ENCODE results near the gene SLC8A1. TPM values are rescaled to one million over a fixed set of nuclear protein-coding genes. Genes with fewer than 3 reads are reported as not detected.

The SLC8A1 gene
- total and polyA plus RNA-seq, 7 donors, result 0.20 to 4.9 (median 2.3) TPM

GRCh38 chr2:40128796-40129195 is 323.1 kb downstream of the SLC8A1 start:
- no peaks in the 10 kb centered on the region for H3K4me1 ChIP-seq
- intact Hi-C loops (cut with DNase I), result no loop called here

DNA sequence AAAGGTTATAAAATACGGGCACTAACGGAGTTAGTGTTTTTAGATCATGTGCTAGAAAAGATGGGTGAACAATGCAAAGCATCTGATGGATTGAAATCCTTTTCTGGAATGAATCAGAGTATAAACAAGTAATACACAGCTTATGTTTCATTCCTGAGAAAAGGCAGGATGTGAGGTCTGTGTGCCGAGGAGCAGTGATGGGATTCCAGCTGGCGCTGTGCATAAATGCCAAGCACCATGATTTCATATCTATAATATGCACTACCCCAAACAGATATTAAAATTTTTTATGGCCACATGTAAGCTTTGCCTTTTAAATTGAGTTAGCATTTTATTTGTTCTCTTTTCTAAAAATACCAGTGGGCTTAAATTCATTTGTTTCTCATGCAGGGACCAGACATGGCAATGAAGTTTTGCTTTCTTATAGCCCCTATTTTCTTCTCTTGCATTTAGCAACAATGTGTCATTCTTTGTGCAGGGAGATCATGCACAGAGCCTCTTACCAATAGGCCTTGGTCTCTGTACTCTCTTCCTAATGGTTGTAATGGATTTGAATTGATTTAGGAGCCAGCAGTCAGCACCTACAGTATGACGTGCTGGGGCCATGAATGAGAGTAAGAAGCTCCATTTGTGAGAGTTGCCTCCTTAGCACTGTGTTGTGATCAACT is 323.9 kb downstream of the SLC8A1 start:
- TF ChIP-seq CTCF (IDR thresholded peaks at IDR 0.05), result no peak
- Histone ChIP-seq H3K9me3 (no peaks in the 10 kb centered on the region), H3K4me3 (no peak overlapping the region), H3K36me3 (ENCODE audit: insufficient read depth in 1 of 2, low read depth in 1 of 2) (no peaks in the 10 kb centered on the region), H3K27me3 (ENCODE audit: insufficient read depth in 3 of 3, low read length in 2 of 3) (no peaks in the 10 kb centered on the region), H3K27ac (no peak overlapping the region), H3K4me1 (no peaks in the 10 kb centered on the region)
- intact Hi-C loops (cut with DNase I), result no loop called here
- no peak for ATAC-seq
- 50 to 60% (median 53%) methylated on average over 5 of the region's 5 CpGs for WGBS, 3 donors
- no peak for DNase-seq

More at GRCh38 chr2:40128796-40129195, 323.1 kb downstream of the SLC8A1 start:
- TF ChIP-seq CTCF (IDR thresholded peaks at IDR 0.05), result no peak
- no peak for ATAC-seq
- no peak overlapping the region for H3K27ac ChIP-seq
- no peak for DNase-seq
- H3K9me3 ChIP-seq, result no peaks in the 10 kb centered on the region
- no peaks in the 10 kb centered on the region for H3K27me3 ChIP-seq (ENCODE audit: insufficient read depth in 3 of 3, low read length in 2 of 3)
- WGBS, 3 donors, result 83 to 91% (median 89%) methylated on average over 1 of the region's 1 CpG
- no peak overlapping the region for H3K4me3 ChIP-seq
- no peaks in the 10 kb centered on the region for H3K36me3 ChIP-seq (ENCODE audit: insufficient read depth in 1 of 2, low read depth in 1 of 2)

DNA sequence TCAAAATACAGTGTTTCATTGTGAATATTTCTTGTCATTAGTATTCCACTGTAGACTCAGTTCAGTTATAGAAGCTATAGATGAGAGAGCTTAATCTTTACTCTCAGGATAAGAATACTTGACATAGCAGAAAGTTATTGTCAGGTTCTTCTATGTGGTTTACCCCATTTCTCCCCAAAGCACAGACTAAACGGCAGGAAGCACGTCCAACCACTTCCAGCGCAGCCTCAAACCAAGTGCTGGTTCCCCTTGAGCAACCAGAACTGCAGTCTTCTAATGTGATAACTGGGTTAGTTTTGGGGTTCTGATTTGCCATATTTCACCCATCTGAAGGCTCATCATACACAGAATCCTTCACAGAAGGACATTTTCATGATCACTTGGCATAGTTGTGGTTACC is 324.7 kb downstream of the SLC8A1 start:
- H3K27ac ChIP-seq, result no peak overlapping the region
- ATAC-seq, result no peak
- no peak for DNase-seq
- intact Hi-C loops (cut with DNase I), result no loop called here
- H3K4me3 ChIP-seq, result no peak overlapping the region
- no peak for TF ChIP-seq CTCF (IDR thresholded peaks at IDR 0.05)
- no peaks in the 10 kb centered on the region for H3K36me3 ChIP-seq (ENCODE audit: insufficient read depth in 1 of 2, low read depth in 1 of 2)
- WGBS, 3 donors, result 65 to 66% (median 65%) methylated on average over 3 of the region's 3 CpGs
- no peaks in the 10 kb centered on the region for H3K4me1 ChIP-seq
- no peaks in the 10 kb centered on the region for H3K27me3 ChIP-seq (ENCODE audit: insufficient read depth in 3 of 3, low read length in 2 of 3)
- no peaks in the 10 kb centered on the region for H3K9me3 ChIP-seq

DNA sequence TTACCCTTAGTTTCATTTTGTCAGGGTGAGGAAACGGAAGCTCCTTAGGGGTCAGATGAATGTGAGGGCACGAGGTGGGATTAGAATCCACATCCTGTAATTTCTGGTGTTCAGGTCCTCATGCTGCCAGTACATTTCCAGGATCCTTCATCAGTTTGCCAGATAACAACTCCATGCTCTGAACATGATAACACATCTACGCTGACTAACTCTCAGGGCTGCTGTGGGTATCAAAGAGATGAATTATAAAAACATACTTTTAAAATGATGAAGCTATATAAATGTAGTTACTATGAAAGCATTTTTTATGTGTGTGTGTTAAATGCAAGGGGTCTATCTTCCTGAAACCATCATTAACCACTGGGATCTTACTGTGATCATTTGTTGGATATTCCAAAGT is 325.9 kb downstream of the SLC8A1 start:
- intact Hi-C loops (cut with DNase I), result no loop called here
- Histone ChIP-seq H3K4me3 (no peak overlapping the region), H3K4me1 (no peaks in the 10 kb centered on the region), H3K27me3 (ENCODE audit: insufficient read depth in 3 of 3, low read length in 2 of 3) (no peaks in the 10 kb centered on the region), H3K9me3 (no peaks in the 10 kb centered on the region), H3K27ac (no peak overlapping the region), H3K36me3 (ENCODE audit: insufficient read depth in 1 of 2, low read depth in 1 of 2) (no peaks in the 10 kb centered on the region)
- TF ChIP-seq CTCF (IDR thresholded peaks at IDR 0.05), result no peak
- DNase-seq (no peak), ATAC-seq (no peak)
- WGBS, 3 donors, result 82 to 92% (median 91%) methylated on average over 3 of the region's 3 CpGs

DNA sequence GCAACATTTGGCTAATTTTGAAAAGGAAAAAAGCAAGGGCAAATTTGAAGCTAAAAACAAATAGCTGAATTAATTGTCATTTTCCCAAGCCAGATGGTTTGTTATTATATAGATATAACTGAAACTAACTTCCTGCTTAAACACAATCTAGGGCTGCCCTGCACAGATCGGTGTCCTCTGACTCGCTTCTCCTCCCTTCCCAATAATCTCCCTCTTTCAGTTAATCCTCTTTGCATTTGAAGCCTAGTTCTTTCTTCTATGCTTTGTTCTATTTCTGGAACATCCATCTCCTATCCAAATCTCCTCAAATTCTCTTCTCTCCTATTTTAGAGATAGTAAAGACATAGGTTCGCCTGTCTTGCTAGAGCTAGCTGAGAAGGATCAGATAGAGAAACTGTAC is 328.1 kb downstream of the SLC8A1 start:
- DNase-seq, result no peak
- Histone ChIP-seq H3K9me3 (no peaks in the 10 kb centered on the region), H3K36me3 (ENCODE audit: insufficient read depth in 1 of 2, low read depth in 1 of 2) (no peaks in the 10 kb centered on the region), H3K4me1 (no peaks in the 10 kb centered on the region), H3K27me3 (ENCODE audit: insufficient read depth in 3 of 3, low read length in 2 of 3) (no peaks in the 10 kb centered on the region), H3K4me3 (no peak overlapping the region), H3K27ac (no peak overlapping the region)
- no peak for TF ChIP-seq CTCF (IDR thresholded peaks at IDR 0.05)
- intact Hi-C loops (cut with DNase I), result no loop called here
- no peak for ATAC-seq
- WGBS, 3 donors, result 79 to 87% (median 86%) methylated on average over 3 of the region's 3 CpGs

All from psoas muscle (tissue), 8 donors.